ENCODE results near the gene ZRANB1. TPM values are rescaled to one million over a fixed set of nuclear protein-coding genes. Genes with fewer than 3 reads are reported as not detected.

The ZRANB1 gene
- 21.6 to 24.7 TPM (median 23.6 TPM) in 3 replicates for total RNA-seq
- long read RNA-seq, full-length matches to known transcripts: 2 of 100 reads
- long read RNA-seq, partial matches to known transcripts: 7 of 100 reads
- long read RNA-seq, other reads (novel, unspliced or antisense): 91 of 100 reads

DNA sequence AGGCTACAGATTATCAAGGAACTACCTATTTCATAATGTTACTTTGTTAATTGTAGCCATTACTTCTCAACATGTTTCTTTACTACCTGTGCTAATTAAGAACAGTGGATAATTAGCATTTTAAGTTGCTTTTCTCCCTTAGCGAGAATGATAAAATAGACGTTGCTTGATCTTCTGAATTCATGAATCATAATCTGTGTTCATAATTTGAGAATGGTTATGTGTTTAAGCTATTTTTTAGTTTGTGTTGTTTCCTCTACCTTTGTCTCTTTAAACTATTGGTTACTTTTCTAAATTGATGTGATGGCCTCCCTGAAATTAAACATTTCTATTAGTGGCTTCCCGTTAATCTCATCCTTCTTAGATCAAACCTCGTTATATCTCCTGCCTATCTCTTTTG, at the start of gene ZRANB1:
TSS of gene ZRANB1 (plus strand) at position 301 of the 400 bp plus-strand sequence. CDS start 371 bp downstream, outside the sequence.
- H3K27ac Mint-ChIP-seq (ENCODE audit: unreplicated experiment): peak within 1 kb of the TSS; percentile 3
- H3K27me3 Mint-ChIP-seq (ENCODE audit: low read depth): no peaks in the 10 kb centered on the region
- no peak within 1 kb of the TSS for H3K4me3 Mint-ChIP-seq (ENCODE audit: unreplicated experiment)
- H3K9me3 Mint-ChIP-seq (ENCODE audit: low read depth): no peaks in the 10 kb centered on the region
- TF ChIP-seq, protein P1, sequence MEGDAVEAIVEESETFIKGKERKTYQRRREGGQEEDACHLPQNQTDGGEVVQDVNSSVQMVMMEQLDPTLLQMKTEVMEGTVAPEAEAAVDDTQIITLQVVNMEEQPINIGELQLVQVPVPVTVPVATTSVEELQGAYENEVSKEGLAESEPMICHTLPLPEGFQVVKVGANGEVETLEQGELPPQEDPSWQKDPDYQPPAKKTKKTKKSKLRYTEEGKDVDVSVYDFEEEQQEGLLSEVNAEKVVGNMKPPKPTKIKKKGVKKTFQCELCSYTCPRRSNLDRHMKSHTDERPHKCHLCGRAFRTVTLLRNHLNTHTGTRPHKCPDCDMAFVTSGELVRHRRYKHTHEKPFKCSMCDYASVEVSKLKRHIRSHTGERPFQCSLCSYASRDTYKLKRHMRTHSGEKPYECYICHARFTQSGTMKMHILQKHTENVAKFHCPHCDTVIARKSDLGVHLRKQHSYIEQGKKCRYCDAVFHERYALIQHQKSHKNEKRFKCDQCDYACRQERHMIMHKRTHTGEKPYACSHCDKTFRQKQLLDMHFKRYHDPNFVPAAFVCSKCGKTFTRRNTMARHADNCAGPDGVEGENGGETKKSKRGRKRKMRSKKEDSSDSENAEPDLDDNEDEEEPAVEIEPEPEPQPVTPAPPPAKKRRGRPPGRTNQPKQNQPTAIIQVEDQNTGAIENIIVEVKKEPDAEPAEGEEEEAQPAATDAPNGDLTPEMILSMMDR (IDR thresholded peaks at IDR 0.05): no peak
- H3K36me3 Mint-ChIP-seq (ENCODE audit: low read depth): peaks cover 3% of the 10 kb centered on the region
- DNase-seq (ENCODE audit: low spot score): no peak
- peaks cover 54% of the 10 kb centered on the region for H3K4me1 Mint-ChIP-seq (ENCODE audit: low read depth)

DNA sequence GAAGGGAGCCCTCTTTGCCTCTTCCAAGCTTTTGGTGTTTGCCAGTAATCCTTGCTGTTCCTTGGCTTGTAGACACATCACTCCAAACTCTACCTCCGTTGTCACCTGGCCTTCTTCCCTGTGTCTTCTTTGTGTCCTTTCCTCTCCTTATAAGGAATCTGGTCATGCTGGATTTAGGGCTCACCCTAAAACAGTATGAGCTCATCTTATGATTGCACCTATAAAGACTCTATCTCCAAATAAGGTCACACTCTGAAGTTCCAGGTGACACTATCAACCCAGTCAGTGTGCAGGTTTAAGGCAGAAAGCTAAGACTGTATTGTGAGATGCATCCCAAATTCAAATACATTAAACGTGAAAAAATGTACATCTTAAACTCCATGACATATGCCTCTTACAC, 49.0 kb upstream of the ZRANB1 start:
- Mint-ChIP-seq H3K27ac (ENCODE audit: unreplicated experiment) (no peak overlapping the region), H3K36me3 (ENCODE audit: low read depth) (no peaks in the 10 kb centered on the region), H3K27me3 (ENCODE audit: low read depth) (no peaks in the 10 kb centered on the region), H3K4me1 (ENCODE audit: low read depth) (no peaks in the 10 kb centered on the region), H3K9me3 (ENCODE audit: low read depth) (no peaks in the 10 kb centered on the region), H3K4me3 (ENCODE audit: unreplicated experiment) (no peak overlapping the region)
- DNase-seq (ENCODE audit: low spot score): no peak
- TF ChIP-seq, protein P1 (IDR thresholded peaks at IDR 0.05): no peak

DNA sequence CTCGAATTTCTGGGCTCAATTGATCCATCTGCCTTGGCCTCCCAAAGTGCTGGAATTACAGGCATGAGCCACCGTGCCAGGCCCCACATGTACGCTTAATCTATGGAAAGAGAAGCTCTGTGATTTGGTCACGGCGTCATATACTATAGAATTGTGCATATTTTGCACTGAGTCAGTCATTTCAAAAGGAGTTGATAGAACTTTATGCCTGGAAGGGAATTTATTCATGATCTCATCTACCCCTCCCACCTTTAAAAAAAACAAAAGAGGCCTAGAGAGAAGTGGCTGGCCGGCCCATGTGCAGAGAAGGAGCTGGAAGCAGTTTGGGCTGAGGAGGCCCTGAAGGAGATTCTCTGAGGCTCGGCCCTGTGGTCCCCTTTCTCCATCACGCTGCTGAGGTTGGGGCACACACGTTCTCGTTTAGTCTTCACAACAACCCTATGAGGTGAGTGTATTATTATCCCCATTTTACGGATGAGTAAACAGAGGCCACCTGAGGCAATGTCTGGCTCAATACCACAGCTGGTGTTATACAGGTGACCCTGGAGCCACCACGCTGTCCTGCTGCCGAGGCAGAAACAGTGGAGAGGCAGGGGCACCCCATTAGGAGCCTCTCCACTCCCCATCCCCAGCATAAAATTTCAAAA, 47.2 kb upstream of the ZRANB1 start:
- no peaks in the 10 kb centered on the region for H3K4me1 Mint-ChIP-seq (ENCODE audit: low read depth)
- no peaks in the 10 kb centered on the region for H3K27me3 Mint-ChIP-seq (ENCODE audit: low read depth)
- H3K9me3 Mint-ChIP-seq (ENCODE audit: low read depth): no peaks in the 10 kb centered on the region
- DNase-seq (ENCODE audit: low spot score): no peak
- no peaks in the 10 kb centered on the region for H3K36me3 Mint-ChIP-seq (ENCODE audit: low read depth)
- H3K4me3 Mint-ChIP-seq (ENCODE audit: unreplicated experiment): no peak overlapping the region
- no peak overlapping the region for H3K27ac Mint-ChIP-seq (ENCODE audit: unreplicated experiment)
- TF ChIP-seq, protein P1 (IDR thresholded peaks at IDR 0.05): no peak

DNA sequence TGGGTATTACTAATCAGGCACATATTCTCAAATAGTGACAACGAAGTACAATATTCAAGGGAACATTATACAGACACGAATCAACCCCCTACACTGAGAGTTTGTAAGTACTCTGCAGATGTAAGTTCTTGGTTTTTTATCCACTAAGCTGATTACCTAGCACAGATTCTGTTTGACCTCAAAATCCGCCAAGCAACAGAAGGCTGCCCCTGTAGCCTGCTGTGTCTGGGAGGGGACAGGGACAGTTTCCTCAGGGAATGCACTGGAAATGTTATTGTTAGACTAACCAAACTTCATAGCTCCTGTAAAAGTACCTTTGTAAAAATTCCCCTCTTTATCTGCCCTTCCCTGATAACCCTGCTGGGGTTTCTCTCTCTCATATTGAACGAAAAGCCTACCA, 45.2 kb upstream of the ZRANB1 start:
- no peaks in the 10 kb centered on the region for H3K9me3 Mint-ChIP-seq (ENCODE audit: low read depth)
- DNase-seq (ENCODE audit: low spot score): no peak
- H3K27me3 Mint-ChIP-seq (ENCODE audit: low read depth): no peaks in the 10 kb centered on the region
- no peaks in the 10 kb centered on the region for H3K4me1 Mint-ChIP-seq (ENCODE audit: low read depth)
- no peak overlapping the region for H3K27ac Mint-ChIP-seq (ENCODE audit: unreplicated experiment)
- H3K36me3 Mint-ChIP-seq (ENCODE audit: low read depth): no peaks in the 10 kb centered on the region
- TF ChIP-seq, protein P1 (IDR thresholded peaks at IDR 0.05): no peak
- no peak overlapping the region for H3K4me3 Mint-ChIP-seq (ENCODE audit: unreplicated experiment)

DNA sequence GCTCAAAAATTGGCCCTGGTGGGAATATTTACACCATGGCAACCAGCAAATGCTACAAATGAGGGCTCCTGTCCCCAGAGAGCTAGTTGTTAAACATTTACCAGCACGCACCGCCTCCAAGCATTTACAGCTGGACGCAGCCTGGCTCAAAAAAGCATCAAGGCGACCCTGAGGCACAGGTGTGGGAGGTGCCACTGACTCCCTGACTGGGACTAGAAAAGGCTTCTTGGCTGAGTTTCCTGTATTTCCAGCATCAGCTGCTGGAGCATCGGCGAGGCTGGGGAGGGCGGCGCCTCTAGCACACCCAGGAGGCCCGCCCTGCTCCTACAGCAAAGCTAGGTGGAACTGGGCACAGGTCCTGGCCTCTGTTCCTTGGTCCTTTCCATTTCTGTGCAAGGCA, 43.5 kb upstream of the ZRANB1 start:
- DNase-seq (ENCODE audit: low spot score): no peak
- Mint-ChIP-seq H3K9me3 (ENCODE audit: low read depth) (no peaks in the 10 kb centered on the region), H3K27ac (ENCODE audit: unreplicated experiment) (no peak overlapping the region), H3K36me3 (ENCODE audit: low read depth) (no peaks in the 10 kb centered on the region), H3K4me1 (ENCODE audit: low read depth) (no peaks in the 10 kb centered on the region), H3K4me3 (ENCODE audit: unreplicated experiment) (no peak overlapping the region), H3K27me3 (ENCODE audit: low read depth) (no peaks in the 10 kb centered on the region)
- TF ChIP-seq, protein P1 (IDR thresholded peaks at IDR 0.05): no peak

All from chondrocyte (in vitro differentiated cells).